Caco-2 (cell line): ENCODE data around the gene AP2S1. TPM values are rescaled to one million over a fixed set of nuclear protein-coding genes. Genes with fewer than 3 reads are reported as not detected.

Experiments
- BruUV-seq: library from RNA; stranded (reverse); fragments of 400-500 nt; replicated peaks from 2 replicates; lab custom pipeline; 2021; lab: Mats Ljungman, UMichigan
- CTCF ChIA-PET: fragments of 300-600 bp; sonication (Branson Sonifier 250); formaldehyde crosslinking; loops from one replicate; lab custom pipeline; 2022; ENCODE audit warnings: antibody characterized with exemption; lab: Charles Lee
- POLR2A ChIA-PET: fragments of 300-600 bp; sonication (Branson Sonifier 250); formaldehyde crosslinking; loops from one replicate; lab custom pipeline; 2022; ENCODE audit warnings: antibody characterized with exemption; lab: Charles Lee
- DNase-seq, 2 experiments: peaks; one replicate each; pipeline versions ENCODE4 v3.0.0 to v3.0.0-alpha.2; 2020 to 2022
- H3K27me3 ChIP-seq: replicated peaks from 2 replicates; pipeline ENCODE4 v1.6.0; 2011; ENCODE audit warnings: low read length; ENCODE audit not compliant: control insufficient read depth, insufficient read depth
- H3K36me3 ChIP-seq: 2 replicates; pipeline ENCODE4 v1.5.1; 2011; ENCODE audit warnings: low read length; ENCODE audit not compliant: control insufficient read depth, insufficient read depth
- H3K4me1 ChIP-seq: fragments of 250-450 bp; sonication (Bioruptor Pico); 2 replicates; pipeline ENCODE4 v1.5.1; 2020; ENCODE audit warnings: mild to moderate bottlenecking
- H3K4me3 ChIP-seq: 2 replicates; pipeline ENCODE4 v1.5.1; 2011; ENCODE audit warnings: low read depth, mild to moderate bottlenecking, control low read depth, low read length
- H3K9me3 ChIP-seq: fragments of 250-450 bp; sonication (Bioruptor Pico); 2 replicates; pipeline ENCODE4 v1.5.1; 2020; ENCODE audit warnings: mild to moderate bottlenecking, moderate library complexity
- H3K27ac Mint-ChIP-seq: one replicate; pipeline ENCODE4 v1.8.0; 2022; ENCODE audit warnings: mixed read lengths; ENCODE audit not compliant: unreplicated experiment
- H3K27me3 Mint-ChIP-seq: one replicate; pipeline ENCODE4 v1.8.0; 2022; ENCODE audit warnings: mixed read lengths; ENCODE audit not compliant: insufficient read depth, unreplicated experiment
- H3K36me3 Mint-ChIP-seq: one replicate; pipeline ENCODE4 v1.8.0; 2022; ENCODE audit warnings: mild to moderate bottlenecking, mixed read lengths; ENCODE audit not compliant: insufficient read depth, unreplicated experiment
- H3K4me1 Mint-ChIP-seq: one replicate; pipeline ENCODE4 v1.8.0; 2022; ENCODE audit warnings: low read depth, mixed read lengths; ENCODE audit not compliant: unreplicated experiment
- H3K4me3 Mint-ChIP-seq: one replicate; pipeline ENCODE4 v1.8.0; 2022; ENCODE audit warnings: mild to moderate bottlenecking, moderate library complexity, mixed read lengths; ENCODE audit not compliant: unreplicated experiment
- H3K9me3 Mint-ChIP-seq: one replicate; pipeline ENCODE4 v1.8.0; 2022; ENCODE audit warnings: mixed read lengths; ENCODE audit not compliant: unreplicated experiment
- CTCF ChIP-seq, 2 experiments: fragments of 200-600 bp in 1 of 2; IDR thresholded peaks; 1 replicate in 1 of 2; 2 replicates in 1 of 2; pipeline versions ENCODE4 v1.5.1 to v1.8.0; 2011 to 2022; ENCODE audit warnings: antibody characterized with exemption in 1 of 2, control low read depth in 1 of 2, inconsistent platforms in 1 of 2, low read depth in 1 of 2, low read length in 1 of 2, mild to moderate bottlenecking in 1 of 2, moderate library complexity in 1 of 2; ENCODE audit not compliant: insufficient read depth in 1 of 2, severe bottlenecking in 1 of 2, unreplicated experiment in 1 of 2
- intact Hi-C: fragments of 100-400 bp; cut with micrococcal nuclease; formaldehyde crosslinking; loops from one replicate; pipeline ENCODE4 v1.10.0; 2022; ENCODE audit not compliant: unreplicated experiment
- total RNA-seq: library from RNA; stranded (reverse); gene quantifications from 2 replicates; pipeline ENCODE4 v1.2.3, GENCODE V29; 2022

Gene AP2S1
- total RNA-seq, 1 experiment from 2014 or later: 211 TPM

- H3K36me3 Mint-ChIP-seq: no peaks in the 10 kb centered on the region
- Histone ChIP-seq H3K4me3 (no peak overlapping the region), H3K36me3 (no peaks in the 10 kb centered on the region), H3K27me3 (no peaks in the 10 kb centered on the region), H3K4me1 (no peaks in the 10 kb centered on the region), H3K9me3 (no peaks in the 10 kb centered on the region)
- no peak for TF ChIP-seq CTCF (IDR thresholded peaks at IDR 0.05; ENCODE audit: insufficient read depth in 1 of 2, low read depth in 1 of 2, low read length in 1 of 2, severe bottlenecking in 1 of 2, unreplicated experiment in 1 of 2)
- intact Hi-C loops: no loop called here
- BruUV-seq: no TSS peak
- DNase-seq: no peak
- H3K27ac Mint-ChIP-seq: no peak overlapping the region
- no peaks in the 10 kb centered on the region for H3K9me3 Mint-ChIP-seq
- POLR2A ChIA-PET: no interaction called here
- CTCF ChIA-PET: interaction anchor here (0.6 kb wide), 1 partner anchor 200 kb away, joined by 6 read pairs; no protein-coding TSS in a partner anchor
- H3K4me1 Mint-ChIP-seq: no peaks in the 10 kb centered on the region
- H3K27me3 Mint-ChIP-seq: no peaks in the 10 kb centered on the region
- no peak overlapping the region for H3K4me3 Mint-ChIP-seq
Measured at GRCh38 chr19:46813839-46814358, 36.7 kb downstream of the AP2S1 start.

DNA sequence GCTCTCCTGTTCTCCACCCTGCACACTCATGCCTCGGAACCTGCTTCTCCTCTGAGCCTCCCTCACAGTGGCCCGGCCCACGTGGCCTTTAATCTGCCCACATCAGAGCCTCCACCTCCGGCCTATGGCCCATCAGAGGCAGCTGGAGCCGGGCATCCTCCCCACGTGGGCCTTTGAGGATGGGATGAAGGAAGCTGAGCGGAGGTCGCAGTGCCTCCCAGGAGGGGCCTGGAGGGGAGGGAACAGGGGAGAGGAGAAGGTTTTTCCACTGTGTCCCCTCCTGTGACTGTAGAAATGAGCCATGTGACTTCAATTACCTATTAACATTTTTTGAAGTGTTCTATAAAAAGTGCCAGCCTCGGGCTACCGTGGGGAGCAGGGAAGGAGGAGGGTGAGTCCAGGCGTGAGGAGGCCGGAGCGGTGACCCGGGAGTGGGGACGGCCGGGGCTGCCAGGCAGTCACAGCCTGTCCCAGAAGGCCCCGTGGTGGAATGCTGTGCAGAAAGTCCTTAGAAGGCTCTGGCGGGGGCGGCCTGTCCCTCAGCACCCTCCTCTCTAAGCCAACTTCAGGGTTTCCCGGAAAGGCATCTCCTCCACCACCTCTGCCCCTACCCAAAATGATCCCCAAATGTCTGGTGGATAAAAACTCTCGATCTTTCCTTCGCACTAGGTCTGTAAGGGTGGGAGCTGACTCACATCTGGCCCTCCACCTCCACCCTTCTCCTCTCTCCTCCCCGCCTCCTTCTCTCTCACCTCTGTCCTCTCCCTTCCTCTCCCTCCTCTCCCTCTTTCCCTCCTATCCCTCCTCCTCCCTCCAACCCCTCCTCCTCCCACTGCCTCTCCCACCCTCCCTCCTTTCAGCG is 37.4 kb downstream of the AP2S1 start:
- H3K4me3 ChIP-seq: no peak overlapping the region
- no peak for TF ChIP-seq CTCF (IDR thresholded peaks at IDR 0.05; ENCODE audit: insufficient read depth in 1 of 2, low read depth in 1 of 2, low read length in 1 of 2, severe bottlenecking in 1 of 2, unreplicated experiment in 1 of 2)
- H3K4me1 ChIP-seq: no peaks in the 10 kb centered on the region
- H3K27me3 Mint-ChIP-seq: no peaks in the 10 kb centered on the region
- POLR2A ChIA-PET: no interaction called here
- intact Hi-C loops: no loop called here
- H3K27me3 ChIP-seq: no peaks in the 10 kb centered on the region
- H3K4me1 Mint-ChIP-seq: no peaks in the 10 kb centered on the region
- H3K9me3 ChIP-seq: no peaks in the 10 kb centered on the region
- no peaks in the 10 kb centered on the region for H3K36me3 Mint-ChIP-seq
- no peak overlapping the region for H3K4me3 Mint-ChIP-seq
- no peaks in the 10 kb centered on the region for H3K9me3 Mint-ChIP-seq
- CTCF ChIA-PET: no interaction called here
- no peaks in the 10 kb centered on the region for H3K36me3 ChIP-seq
- BruUV-seq: no TSS peak
- DNase-seq: no peak
- H3K27ac Mint-ChIP-seq: no peak overlapping the region

DNA sequence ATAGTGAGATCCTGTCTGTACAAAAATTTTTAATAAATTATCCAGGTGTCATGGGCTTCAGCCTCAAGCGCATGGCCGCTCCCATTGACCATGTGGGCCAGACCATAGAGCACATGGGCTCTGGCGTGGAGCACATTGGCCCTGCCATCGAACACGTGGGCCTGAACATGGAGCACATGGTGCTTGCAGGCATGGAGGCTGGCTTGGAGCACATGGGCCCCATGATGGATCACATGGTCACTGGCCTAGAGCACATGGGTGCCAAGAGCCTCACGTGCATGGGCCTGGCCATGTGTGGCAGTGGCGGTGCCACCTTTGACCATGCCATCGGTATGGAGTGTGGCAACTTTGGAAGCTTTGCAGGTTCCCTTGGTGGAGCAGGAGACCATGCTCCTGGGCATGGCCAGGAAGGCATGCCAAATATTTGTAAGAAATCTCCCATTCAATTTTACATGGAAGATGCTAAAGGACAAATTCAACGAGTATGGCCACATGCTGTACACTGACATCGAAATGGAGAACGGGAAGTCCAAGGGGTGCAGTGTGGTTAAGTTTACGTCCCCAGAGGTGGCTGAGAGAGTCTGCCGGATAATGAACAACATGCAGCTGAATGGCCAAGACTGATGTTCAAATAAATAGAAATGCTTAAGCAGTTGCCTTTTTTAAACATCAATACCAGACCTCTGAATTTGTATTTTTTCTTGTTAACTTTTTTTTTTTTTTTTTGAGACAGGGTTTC is 40.9 kb downstream of the AP2S1 start:
- Mint-ChIP-seq H3K36me3 (no peaks in the 10 kb centered on the region), H3K4me1 (no peaks in the 10 kb centered on the region), H3K9me3 (no peaks in the 10 kb centered on the region), H3K4me3 (no peak overlapping the region), H3K27me3 (no peaks in the 10 kb centered on the region), H3K27ac (no peak overlapping the region)
- Histone ChIP-seq H3K9me3 (no peaks in the 10 kb centered on the region), H3K27me3 (no peaks in the 10 kb centered on the region), H3K4me1 (no peaks in the 10 kb centered on the region), H3K4me3 (no peak overlapping the region), H3K36me3 (no peaks in the 10 kb centered on the region)
- TF ChIP-seq CTCF (IDR thresholded peaks at IDR 0.05; ENCODE audit: insufficient read depth in 1 of 2, low read depth in 1 of 2, low read length in 1 of 2, severe bottlenecking in 1 of 2, unreplicated experiment in 1 of 2): no peak
- intact Hi-C loops: no loop called here
- DNase-seq: no peak
- POLR2A ChIA-PET: no interaction called here
- CTCF ChIA-PET: no interaction called here
- BruUV-seq: no TSS peak
